Smooth muscle cell (in vitro differentiated cells): ENCODE data around the gene NEK1. TPM values are rescaled to one million over a fixed set of nuclear protein-coding genes. Genes with fewer than 3 reads are reported as not detected.
"Not testable (repeated sequence)": the region's sequence is repeated elsewhere in the genome, so short reads cannot be mapped to it uniquely, and the experiment has no call there.

Experiments used
- DNase-seq: peaks from one replicate; lab custom pipeline; 2025; ENCODE audit not compliant: unreplicated experiment; lab: John Stamatoyannopoulos, UW
- H2AFZ ChIP-seq: fragments of 200-600 bp; sonication (generic); 2 replicates; pipeline ENCODE4 v1.6.0; 2016; ENCODE audit warnings: antibody characterized with exemption, low read depth, mild to moderate bottlenecking
- H3F3A ChIP-seq: fragments of 200-600 bp; sonication (generic); 2 replicates; pipeline ENCODE4 v1.6.0; 2017; ENCODE audit warnings: antibody characterized with exemption, low read depth
- H3K27ac ChIP-seq: fragments of 200-600 bp; sonication (generic); 2 replicates; pipeline ENCODE4 v1.5.1; 2016; ENCODE audit warnings: low read depth, mild to moderate bottlenecking
- H3K27me3 ChIP-seq: fragments of 200-600 bp; sonication (generic); 2 replicates; pipeline ENCODE4 v1.6.1; 2016; ENCODE audit warnings: low read depth, mild to moderate bottlenecking
- H3K36me3 ChIP-seq: fragments of 200-600 bp; sonication (generic); 2 replicates; pipeline ENCODE4 v1.5.1; 2016; ENCODE audit warnings: low read depth
- H3K4me1 ChIP-seq: fragments of 200-600 bp; sonication (generic); 2 replicates; pipeline ENCODE4 v1.5.1; 2016; ENCODE audit warnings: low read depth
- H3K4me2 ChIP-seq: fragments of 200-600 bp; sonication (generic); 2 replicates; pipeline ENCODE4 v1.6.0; 2016; ENCODE audit warnings: mild to moderate bottlenecking
- H3K4me3 ChIP-seq: fragments of 200-600 bp; sonication (generic); 2 replicates; pipeline ENCODE4 v1.5.1; 2016; ENCODE audit warnings: mild to moderate bottlenecking
- H3K79me2 ChIP-seq: fragments of 200-600 bp; sonication (generic); 2 replicates; pipeline ENCODE4 v1.6.0; 2016; ENCODE audit warnings: low read depth, mild to moderate bottlenecking
- H3K9ac ChIP-seq: fragments of 200-600 bp; sonication (generic); 2 replicates; pipeline ENCODE4 v1.6.0; 2016; ENCODE audit warnings: low read depth
- H3K9me3 ChIP-seq: fragments of 200-600 bp; sonication (generic); replicated peaks from 2 replicates; pipeline ENCODE4 v1.5.1; 2016; ENCODE audit warnings: low read depth
- H4K20me1 ChIP-seq: fragments of 200-600 bp; sonication (generic); 2 replicates; pipeline ENCODE4 v1.6.0; 2016; ENCODE audit warnings: low read depth
- CTCF ChIP-seq: fragments of 200-600 bp; sonication (generic); IDR thresholded peaks from 2 replicates; pipeline ENCODE4 v1.5.1; 2017; ENCODE audit warnings: borderline replicate concordance, mild to moderate bottlenecking, antibody characterized with exemption; ENCODE audit not compliant: insufficient read depth, poor library complexity, severe bottlenecking
- WGBS: methylation state at CpG from one replicate; pipeline ENCODE4 v1.1.7; 2016; ENCODE audit warnings: low lambda C conversion rate; 5-methylcytosine and 5-hydroxymethylcytosine counted together
- polyA plus RNA-seq: library from polyadenylated mRNA; unstranded; fragments of >200 nt; fragmentation: Nextera tagmentation; extraction: Ambion mirVana; gene quantifications from 2 replicates; pipeline ENCODE4 v1.2.1, GENCODE V29; 2016
- total RNA-seq: library from RNA; depleted of rRNA; stranded (reverse); fragments of >200 nt; gene quantifications from 2 replicates; pipeline ENCODE4 v1.2.3, GENCODE V29; 2014

NEK1 gene
- total and polyA plus RNA-seq, 2 experiments from 2014 or later: 10.5 to 11.8 TPM

GRCh38 chr4:169438057-169438480 lies 174.3 kb downstream of the NEK1 start:
- TF ChIP-seq CTCF: no peak
- Histone ChIP-seq H2AFZ (no peak overlapping the region), H3K27ac (no peak overlapping the region), H3K9ac (no peak overlapping the region), H3K27me3 (no peaks in the 10 kb centered on the region), H3K36me3 (no peaks in the 10 kb centered on the region), H3K4me3 (no peak overlapping the region), H3K4me2 (no peak overlapping the region), H3F3A (no peaks in the 10 kb centered on the region), H4K20me1 (no peaks in the 10 kb centered on the region), H3K9me3 (no peaks in the 10 kb centered on the region), H3K4me1 (peaks cover 9% of the 10 kb centered on the region), H3K79me2 (peaks cover 3% of the 10 kb centered on the region)
- DNase-seq: no peak
- WGBS: 91% methylated on average over 2 of the region's 2 CpGs

GRCh38 chr4:169437299-169438047 lies 174.9 kb downstream of the NEK1 start:
- 86% methylated on average over 7 of the region's 7 CpGs for WGBS
- no peak overlapping the region for H3K27ac ChIP-seq
- H3K4me3 ChIP-seq: no peak overlapping the region
- no peak for DNase-seq
- H3K4me2 ChIP-seq: no peak overlapping the region
- H3K9me3 ChIP-seq: no peaks in the 10 kb centered on the region
- H3K9ac ChIP-seq: no peak overlapping the region
- no peaks in the 10 kb centered on the region for H3K27me3 ChIP-seq
- H3K4me1 ChIP-seq: peaks cover 9% of the 10 kb centered on the region
- H3K36me3 ChIP-seq: no peaks in the 10 kb centered on the region
- H4K20me1 ChIP-seq: no peaks in the 10 kb centered on the region
- no peak for TF ChIP-seq CTCF
- no peak overlapping the region for H2AFZ ChIP-seq
- H3K79me2 ChIP-seq: peaks cover 3% of the 10 kb centered on the region
- no peaks in the 10 kb centered on the region for H3F3A ChIP-seq

GRCh38 chr4:169436734-169437133 lies 175.6 kb downstream of the NEK1 start:
- Histone ChIP-seq H3K9ac (no peak overlapping the region), H3K4me3 (no peak overlapping the region), H3K4me2 (no peak overlapping the region), H3K79me2 (no peaks in the 10 kb centered on the region), H3K9me3 (no peaks in the 10 kb centered on the region), H3K27me3 (no peaks in the 10 kb centered on the region), H3K4me1 (peaks cover 9% of the 10 kb centered on the region), H4K20me1 (no peaks in the 10 kb centered on the region), H2AFZ (no peak overlapping the region), H3F3A (no peaks in the 10 kb centered on the region), H3K27ac (no peak overlapping the region), H3K36me3 (no peaks in the 10 kb centered on the region)
- DNase-seq: no peak
- no peak for TF ChIP-seq CTCF

- Histone ChIP-seq H3K27me3 (no peaks in the 10 kb centered on the region), H3K79me2 (no peaks in the 10 kb centered on the region), H3K9ac (no peak overlapping the region), H3K27ac (no peak overlapping the region), H4K20me1 (no peaks in the 10 kb centered on the region), H3K9me3 (no peaks in the 10 kb centered on the region), H3K4me1 (no peaks in the 10 kb centered on the region), H2AFZ (no peak overlapping the region), H3K4me3 (no peak overlapping the region), H3F3A (no peaks in the 10 kb centered on the region), H3K4me2 (no peak overlapping the region), H3K36me3 (no peaks in the 10 kb centered on the region)
- no peak for DNase-seq
- no peak for TF ChIP-seq CTCF
- 64% methylated on average over 3 of the region's 3 CpGs for WGBS
Measured at GRCh38 chr4:169428376-169428775, 184.0 kb downstream of the NEK1 start.

GRCh38 chr4:169427727-169428126 lies 184.7 kb downstream of the NEK1 start:
- not testable (repeated sequence) for H3F3A ChIP-seq, H3K27ac ChIP-seq, H3K4me2 ChIP-seq, H3K36me3 ChIP-seq, H2AFZ ChIP-seq, H3K27me3 ChIP-seq, DNase-seq, H3K79me2 ChIP-seq, H3K9ac ChIP-seq, H3K4me3 ChIP-seq, H3K9me3 ChIP-seq, H3K4me1 ChIP-seq, H4K20me1 ChIP-seq
- 96% methylated on average over 2 of the region's 2 CpGs for WGBS
